ENCODE results near the gene FERMT3.

The FERMT3 gene

DNA sequence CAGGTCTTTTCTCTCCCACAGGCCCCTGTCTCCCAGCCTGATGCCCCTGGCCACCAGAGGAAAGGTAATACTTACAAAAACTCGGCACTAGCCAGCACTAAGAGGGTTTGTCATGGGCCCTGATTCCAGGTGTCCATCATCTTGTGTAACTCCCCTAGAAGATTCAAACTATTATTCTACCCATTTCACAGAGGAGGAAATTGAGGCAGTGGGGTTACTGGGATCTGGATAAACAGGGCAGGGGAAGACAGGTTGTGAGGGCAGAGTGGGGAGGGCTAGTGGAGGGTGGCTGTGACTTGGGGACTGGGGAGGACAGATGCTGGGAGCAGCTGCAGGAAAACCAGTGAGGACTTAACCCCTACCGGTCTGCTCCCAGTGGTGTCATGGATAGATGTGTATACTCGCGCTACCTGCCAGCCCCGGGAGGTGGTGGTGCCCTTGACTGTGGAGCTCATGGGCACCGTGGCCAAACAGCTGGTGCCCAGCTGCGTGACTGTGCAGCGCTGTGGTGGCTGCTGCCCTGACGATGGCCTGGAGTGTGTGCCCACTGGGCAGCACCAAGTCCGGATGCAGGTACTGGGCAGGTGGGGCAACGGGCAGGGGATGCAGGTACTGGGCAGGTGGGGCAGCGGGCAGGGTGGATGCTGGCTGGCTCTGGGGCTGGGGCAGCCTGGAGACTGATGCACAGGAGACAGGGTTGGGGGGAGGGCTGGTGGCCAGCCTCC lies 29.1 kb downstream of the FERMT3 start:
- Histone ChIP-seq H3K79me2 (ENCODE audit: low read length) (peaks cover 18% of the 10 kb centered on the region), H3K4me2 (ENCODE audit: low read depth, low read length) (peak overlapping the region; percentile 88), H3K4me1 (ENCODE audit: low read length) (peaks cover 16% of the 10 kb centered on the region), H3K9me3 (replicated peaks; ENCODE audit: insufficient read depth, low read length) (no peaks in the 10 kb centered on the region), H4K20me1 (ENCODE audit: insufficient read depth, low read length) (no peaks in the 10 kb centered on the region), H3K9me2 (replicated peaks; ENCODE audit: insufficient read depth, low read length) (no peaks in the 10 kb centered on the region), H3K4me3 (ENCODE audit: low read length) (peak overlapping the region; percentile 73), H3K27me3 (replicated peaks; ENCODE audit: insufficient read depth, low read length) (no peaks in the 10 kb centered on the region), H2AFZ (ENCODE audit: low read length) (no peak overlapping the region), H3K27ac (ENCODE audit: low read length) (no peak overlapping the region), H3F3A (ENCODE audit: insufficient read depth, low read length) (peaks cover 23% of the 10 kb centered on the region), H3K36me3 (replicated peaks; ENCODE audit: insufficient read depth, low read length) (no peaks in the 10 kb centered on the region), H3K9ac (ENCODE audit: low read length) (peak overlapping the region; percentile 46; the same call in 1 of the 2 replicates)
- TF ChIP-seq EZH2phosphoT487 (IDR thresholded peaks at IDR 0.05; ENCODE audit: low read length): no peak
- TF ChIP-seq EZH2 (optimal IDR thresholded peaks at IDR 0.05; ENCODE audit: low read depth, low read length): no peak
- TF ChIP-seq, protein P1, sequence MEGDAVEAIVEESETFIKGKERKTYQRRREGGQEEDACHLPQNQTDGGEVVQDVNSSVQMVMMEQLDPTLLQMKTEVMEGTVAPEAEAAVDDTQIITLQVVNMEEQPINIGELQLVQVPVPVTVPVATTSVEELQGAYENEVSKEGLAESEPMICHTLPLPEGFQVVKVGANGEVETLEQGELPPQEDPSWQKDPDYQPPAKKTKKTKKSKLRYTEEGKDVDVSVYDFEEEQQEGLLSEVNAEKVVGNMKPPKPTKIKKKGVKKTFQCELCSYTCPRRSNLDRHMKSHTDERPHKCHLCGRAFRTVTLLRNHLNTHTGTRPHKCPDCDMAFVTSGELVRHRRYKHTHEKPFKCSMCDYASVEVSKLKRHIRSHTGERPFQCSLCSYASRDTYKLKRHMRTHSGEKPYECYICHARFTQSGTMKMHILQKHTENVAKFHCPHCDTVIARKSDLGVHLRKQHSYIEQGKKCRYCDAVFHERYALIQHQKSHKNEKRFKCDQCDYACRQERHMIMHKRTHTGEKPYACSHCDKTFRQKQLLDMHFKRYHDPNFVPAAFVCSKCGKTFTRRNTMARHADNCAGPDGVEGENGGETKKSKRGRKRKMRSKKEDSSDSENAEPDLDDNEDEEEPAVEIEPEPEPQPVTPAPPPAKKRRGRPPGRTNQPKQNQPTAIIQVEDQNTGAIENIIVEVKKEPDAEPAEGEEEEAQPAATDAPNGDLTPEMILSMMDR (IDR thresholded peaks at IDR 0.05; ENCODE audit: low read length): no peak
- no peak for DNase-seq

DNA sequence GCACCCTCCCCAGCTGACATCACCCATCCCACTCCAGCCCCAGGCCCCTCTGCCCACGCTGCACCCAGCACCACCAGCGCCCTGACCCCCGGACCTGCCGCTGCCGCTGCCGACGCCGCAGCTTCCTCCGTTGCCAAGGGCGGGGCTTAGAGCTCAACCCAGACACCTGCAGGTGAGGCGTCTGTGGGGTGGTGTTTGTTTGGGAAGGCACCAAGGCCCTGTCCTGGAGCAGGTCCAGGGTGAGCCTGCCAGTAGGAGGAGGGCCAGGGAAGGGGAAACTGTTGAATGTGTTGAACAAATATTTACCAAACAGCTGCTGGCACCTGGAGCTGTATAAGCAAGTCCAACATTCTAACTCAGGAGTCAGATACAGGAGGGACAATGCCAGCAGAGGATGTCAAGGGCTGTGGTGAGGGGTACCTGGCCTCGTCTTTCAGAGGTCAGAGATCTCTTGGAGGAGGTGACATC lies 31.0 kb downstream of the FERMT3 start:
- Histone ChIP-seq H3K9me3 (replicated peaks; ENCODE audit: insufficient read depth, low read length) (no peaks in the 10 kb centered on the region), H3K79me2 (ENCODE audit: low read length) (peaks cover 25% of the 10 kb centered on the region), H3K9ac (ENCODE audit: low read length) (no peak overlapping the region), H3F3A (ENCODE audit: insufficient read depth, low read length) (peaks cover 24% of the 10 kb centered on the region), H3K4me2 (ENCODE audit: low read depth, low read length) (no peak overlapping the region), H3K4me1 (ENCODE audit: low read length) (peaks cover 21% of the 10 kb centered on the region), H3K36me3 (replicated peaks; ENCODE audit: insufficient read depth, low read length) (no peaks in the 10 kb centered on the region), H3K27me3 (replicated peaks; ENCODE audit: insufficient read depth, low read length) (no peaks in the 10 kb centered on the region), H2AFZ (ENCODE audit: low read length) (no peak overlapping the region), H4K20me1 (ENCODE audit: insufficient read depth, low read length) (no peaks in the 10 kb centered on the region), H3K4me3 (ENCODE audit: low read length) (no peak overlapping the region), H3K9me2 (replicated peaks; ENCODE audit: insufficient read depth, low read length) (no peaks in the 10 kb centered on the region), H3K27ac (ENCODE audit: low read length) (no peak overlapping the region)
- TF ChIP-seq EZH2 (optimal IDR thresholded peaks at IDR 0.05; ENCODE audit: low read depth, low read length) (no peak), EZH2phosphoT487 (IDR thresholded peaks at IDR 0.05; ENCODE audit: low read length) (no peak)
- TF ChIP-seq, protein P1 (IDR thresholded peaks at IDR 0.05; ENCODE audit: low read length): no peak
- no peak for DNase-seq

DNA sequence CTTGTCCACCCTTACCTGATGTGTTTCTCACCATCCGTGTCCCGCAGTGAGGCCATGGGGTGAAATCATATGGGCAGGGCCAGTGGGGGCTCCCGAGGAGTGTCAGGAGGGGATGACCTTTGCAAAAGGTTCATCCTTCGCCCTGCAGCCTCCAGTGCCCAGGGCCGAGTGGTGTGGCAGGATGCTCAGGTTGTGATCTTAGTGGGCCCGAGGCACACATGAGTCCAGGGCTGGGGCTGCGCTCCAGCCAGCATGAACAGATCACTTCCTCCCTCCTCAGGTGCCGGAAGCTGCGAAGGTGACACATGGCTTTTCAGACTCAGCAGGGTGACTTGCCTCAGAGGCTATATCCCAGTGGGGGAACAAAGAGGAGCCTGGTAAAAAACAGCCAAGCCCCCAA lies 31.6 kb downstream of the FERMT3 start:
- no peak overlapping the region for H3K4me3 ChIP-seq (ENCODE audit: low read length)
- H4K20me1 ChIP-seq (ENCODE audit: insufficient read depth, low read length): no peaks in the 10 kb centered on the region
- no peak overlapping the region for H3K9ac ChIP-seq (ENCODE audit: low read length)
- H3K9me3 ChIP-seq (replicated peaks; ENCODE audit: insufficient read depth, low read length): no peaks in the 10 kb centered on the region
- no peaks in the 10 kb centered on the region for H3K27me3 ChIP-seq (replicated peaks; ENCODE audit: insufficient read depth, low read length)
- no peak for DNase-seq
- peaks cover 27% of the 10 kb centered on the region for H3K79me2 ChIP-seq (ENCODE audit: low read length)
- no peaks in the 10 kb centered on the region for H3K9me2 ChIP-seq (replicated peaks; ENCODE audit: insufficient read depth, low read length)
- TF ChIP-seq EZH2 (optimal IDR thresholded peaks at IDR 0.05; ENCODE audit: low read depth, low read length) (no peak), EZH2phosphoT487 (IDR thresholded peaks at IDR 0.05; ENCODE audit: low read length) (no peak)
- TF ChIP-seq, protein P1 (IDR thresholded peaks at IDR 0.05; ENCODE audit: low read length): no peak
- no peak overlapping the region for H3K4me2 ChIP-seq (ENCODE audit: low read depth, low read length)
- no peak overlapping the region for H3K27ac ChIP-seq (ENCODE audit: low read length)
- H3K36me3 ChIP-seq (replicated peaks; ENCODE audit: insufficient read depth, low read length): no peaks in the 10 kb centered on the region
- H3K4me1 ChIP-seq (ENCODE audit: low read length): peaks cover 23% of the 10 kb centered on the region
- H3F3A ChIP-seq (ENCODE audit: insufficient read depth, low read length): peaks cover 24% of the 10 kb centered on the region
- no peak overlapping the region for H2AFZ ChIP-seq (ENCODE audit: low read length)

All from MM.1S (cell line).